Non-pigmented ciliary epithelial cell (primary cell): Measurements from ENCODE around the gene ARRB2.
"Not testable (repeated sequence)": the region's sequence is repeated elsewhere in the genome, so short reads cannot be mapped to it uniquely, and the experiment has no call there.

Experiments used
- DNase-seq: peaks from one replicate; pipeline ENCODE4 v3.0.0-alpha.2; 2010; ENCODE audit warnings: low read depth

The ARRB2 gene

DNA sequence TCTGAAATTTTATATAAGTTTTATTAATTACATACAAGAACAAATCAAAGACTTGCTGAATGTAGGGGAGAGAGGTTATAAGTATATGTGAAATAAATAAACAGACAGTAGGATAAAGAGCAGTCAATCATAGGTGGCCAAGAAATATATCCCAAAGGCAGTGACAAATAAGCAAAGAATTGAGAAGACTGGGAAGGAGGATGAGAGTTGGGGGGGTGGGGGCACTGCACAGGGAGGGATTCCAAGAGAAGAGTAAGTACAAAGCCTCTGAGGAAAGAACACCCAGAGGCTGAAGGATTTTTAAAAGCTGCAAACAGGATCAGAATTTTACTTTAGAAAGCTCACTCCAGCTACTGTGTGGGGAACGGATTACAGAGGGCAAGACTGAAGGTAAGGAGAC, 9.3 kb upstream of the ARRB2 start:
- DNase-seq, result no peak

DNA sequence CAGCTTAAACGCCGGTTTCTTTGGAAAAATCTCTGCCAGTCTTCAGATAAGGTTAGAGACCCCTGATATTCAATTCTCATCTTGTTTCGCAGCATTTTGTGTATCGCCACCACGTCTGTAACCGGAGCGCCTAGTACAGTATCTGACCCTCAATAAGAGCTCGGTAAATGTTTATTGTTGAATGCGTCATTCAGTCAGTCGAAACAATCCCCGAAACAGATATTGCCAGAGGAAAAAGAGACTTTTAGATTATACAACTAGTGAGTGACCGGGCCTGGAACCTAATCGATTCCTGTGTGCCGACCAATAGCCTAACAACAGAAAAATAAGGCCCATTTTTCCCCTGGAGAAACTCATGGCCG, 7.1 kb upstream of the ARRB2 start:
- DNase-seq, result no peak

DNA sequence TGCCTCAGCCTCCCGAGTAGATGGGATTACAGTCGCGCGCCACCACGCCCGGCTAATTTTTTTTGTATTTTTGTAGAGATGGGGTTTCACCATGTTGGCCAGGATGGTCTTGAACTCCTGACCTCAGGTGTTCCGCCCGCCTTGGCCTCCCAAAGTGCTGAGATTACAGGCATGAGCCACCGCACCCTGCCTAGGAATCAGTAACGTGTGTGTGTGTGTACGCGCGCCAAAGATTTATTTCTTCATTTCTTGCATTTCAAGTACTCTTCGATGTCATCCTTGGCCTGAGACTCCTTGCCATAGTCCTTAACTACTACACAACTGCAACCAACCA, 5.9 kb upstream of the ARRB2 start:
- not testable (repeated sequence) for DNase-seq

DNA sequence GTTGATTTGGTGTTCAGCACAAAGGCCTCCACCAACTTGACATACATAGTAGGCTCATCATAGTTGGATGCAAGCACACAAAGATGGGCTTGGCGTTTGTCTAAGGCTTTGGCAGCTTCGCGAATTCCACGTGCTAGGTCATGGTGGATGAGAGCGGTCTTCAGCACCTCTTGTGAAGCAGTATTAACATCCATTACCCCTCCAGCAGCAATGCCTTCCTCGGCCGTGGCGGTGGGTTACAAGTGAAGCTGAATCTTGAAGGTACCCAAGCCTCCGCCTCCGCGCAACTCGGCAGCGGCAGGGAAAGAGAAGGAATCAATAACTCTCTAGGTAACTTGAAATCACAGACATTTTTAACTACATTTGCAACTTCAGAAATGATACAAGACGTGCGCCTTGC, 5.4 kb upstream of the ARRB2 start:
- no peak for DNase-seq

DNA sequence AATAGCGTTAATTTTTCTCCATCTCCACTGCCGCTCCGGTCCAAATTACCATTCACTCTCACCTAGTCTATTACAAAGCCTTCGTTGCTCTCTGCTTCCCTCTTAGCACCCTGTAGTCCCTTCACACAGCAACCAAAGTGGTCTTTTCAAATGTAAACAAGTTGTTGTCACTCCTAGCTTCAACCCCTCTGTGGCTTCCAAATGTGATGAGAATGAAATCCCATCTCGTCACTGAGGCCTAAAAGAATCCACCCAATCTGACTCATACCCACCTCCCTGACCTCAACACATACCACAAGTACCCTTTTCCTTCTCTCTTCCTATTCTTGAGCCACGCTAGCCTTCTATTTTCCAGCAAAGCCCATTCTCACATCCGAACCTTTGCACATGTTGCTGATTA, 4.3 kb upstream of the ARRB2 start:
- no peak for DNase-seq

DNA sequence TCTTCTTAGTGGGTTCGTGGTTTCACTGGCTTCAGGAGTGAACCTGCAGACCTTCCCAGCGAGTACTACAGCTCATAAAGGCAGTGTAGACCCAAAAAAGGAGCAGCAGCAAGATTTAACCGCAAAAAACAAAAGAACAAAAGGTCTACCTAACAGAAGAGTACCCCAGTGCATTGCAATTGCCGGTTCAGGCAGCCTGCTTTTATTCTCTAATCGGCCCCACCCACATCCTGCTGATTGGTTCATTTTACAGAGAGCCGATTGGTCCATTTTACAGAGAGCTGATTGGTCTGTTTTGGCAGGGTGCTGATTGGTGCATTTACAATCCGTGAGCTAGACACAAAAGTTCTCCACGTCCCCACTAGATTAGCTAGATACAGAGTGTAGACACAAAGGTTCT, 2.0 kb upstream of the ARRB2 start:
- no peak for DNase-seq

DNA sequence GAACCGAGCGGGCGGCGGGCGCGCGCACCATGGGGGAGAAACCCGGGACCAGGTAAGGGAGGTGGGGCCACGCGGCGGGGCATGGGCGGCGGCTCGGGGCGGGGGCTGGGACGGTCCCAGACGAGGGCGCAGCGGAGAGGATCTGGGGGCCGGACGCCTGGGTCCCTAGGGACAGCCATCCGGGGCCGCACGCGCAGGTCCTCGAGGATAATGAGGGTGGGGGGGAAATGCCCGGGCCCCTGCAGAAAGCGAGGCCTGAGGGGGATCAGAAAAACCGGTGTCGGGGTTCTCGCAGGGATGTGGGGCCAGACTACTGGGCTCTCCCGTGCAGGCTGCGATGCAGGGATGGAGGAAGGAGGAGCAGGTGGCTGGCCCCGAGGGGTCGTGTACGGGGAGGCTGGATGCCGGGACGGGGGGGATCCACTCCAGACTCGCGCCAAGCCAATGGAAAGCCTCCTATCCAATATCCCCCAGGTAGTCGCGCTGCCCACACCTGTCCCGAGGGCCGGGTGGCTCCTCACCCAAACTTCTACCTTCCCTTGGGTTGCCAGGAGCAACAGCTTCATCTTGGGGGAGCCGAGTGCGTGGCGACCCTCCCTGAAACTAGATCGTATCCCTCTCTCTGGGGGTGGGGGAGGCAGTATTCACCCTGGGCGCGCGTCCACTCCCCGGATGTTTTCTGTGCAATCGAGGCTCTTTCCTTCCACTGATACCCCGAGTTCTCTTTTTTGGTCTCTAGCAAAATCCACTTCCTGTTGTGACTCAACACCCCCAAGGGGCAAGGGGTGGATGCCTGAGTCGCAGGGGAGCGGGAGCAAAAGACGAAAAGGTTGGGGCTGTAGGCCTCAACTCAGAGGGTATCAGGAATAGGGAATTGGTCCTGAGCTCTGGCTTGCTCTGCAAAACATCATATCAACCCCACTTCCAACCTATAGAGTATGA, 532 bp downstream of the ARRB2 start:
- no peak for DNase-seq

DNA sequence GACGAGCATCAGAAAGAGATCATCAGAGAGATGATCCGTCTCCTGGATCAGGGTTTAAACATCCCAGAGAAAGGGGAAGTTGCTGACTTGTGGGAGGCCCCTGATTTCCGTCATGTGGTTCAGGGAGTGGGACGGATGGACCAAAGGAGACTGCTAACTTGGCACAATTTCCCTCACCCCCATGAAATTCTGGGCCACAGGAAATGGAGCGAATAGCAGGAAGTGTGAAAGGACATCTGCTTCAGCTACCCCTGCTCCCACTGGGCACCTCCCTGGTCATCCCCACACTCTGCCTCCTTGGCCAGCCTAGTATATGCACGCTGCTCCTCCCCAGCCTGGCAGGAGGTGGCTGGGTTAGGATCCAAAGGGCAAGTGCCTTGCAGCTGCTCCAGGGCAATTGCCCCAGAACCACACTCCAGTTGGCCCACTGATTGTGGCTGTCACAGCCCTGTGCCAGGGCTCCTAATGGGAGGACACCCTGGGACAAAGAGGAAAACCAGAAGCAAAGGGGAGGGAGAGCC, 1.3 kb downstream of the ARRB2 start:
- no peak for DNase-seq

DNA sequence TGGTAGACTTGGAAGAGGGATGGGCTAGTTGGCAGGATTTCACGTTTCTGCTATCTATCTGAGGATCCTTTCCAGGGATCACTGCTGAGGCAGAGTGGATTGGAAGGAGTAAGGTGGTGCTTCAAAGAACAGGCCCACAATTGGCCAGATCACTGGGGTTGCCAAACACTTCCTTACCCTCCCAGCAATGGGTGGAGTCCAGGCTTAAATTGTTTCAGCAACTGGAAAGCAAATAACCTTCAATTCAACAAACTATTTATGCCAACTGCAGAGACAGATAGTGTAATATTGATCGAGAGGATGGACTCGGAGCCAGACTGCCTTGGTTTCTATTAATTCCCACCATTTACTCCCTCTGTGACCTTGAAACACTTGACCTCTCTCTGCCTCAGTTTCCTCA, 2.1 kb downstream of the ARRB2 start:
- DNase-seq, result no peak

DNA sequence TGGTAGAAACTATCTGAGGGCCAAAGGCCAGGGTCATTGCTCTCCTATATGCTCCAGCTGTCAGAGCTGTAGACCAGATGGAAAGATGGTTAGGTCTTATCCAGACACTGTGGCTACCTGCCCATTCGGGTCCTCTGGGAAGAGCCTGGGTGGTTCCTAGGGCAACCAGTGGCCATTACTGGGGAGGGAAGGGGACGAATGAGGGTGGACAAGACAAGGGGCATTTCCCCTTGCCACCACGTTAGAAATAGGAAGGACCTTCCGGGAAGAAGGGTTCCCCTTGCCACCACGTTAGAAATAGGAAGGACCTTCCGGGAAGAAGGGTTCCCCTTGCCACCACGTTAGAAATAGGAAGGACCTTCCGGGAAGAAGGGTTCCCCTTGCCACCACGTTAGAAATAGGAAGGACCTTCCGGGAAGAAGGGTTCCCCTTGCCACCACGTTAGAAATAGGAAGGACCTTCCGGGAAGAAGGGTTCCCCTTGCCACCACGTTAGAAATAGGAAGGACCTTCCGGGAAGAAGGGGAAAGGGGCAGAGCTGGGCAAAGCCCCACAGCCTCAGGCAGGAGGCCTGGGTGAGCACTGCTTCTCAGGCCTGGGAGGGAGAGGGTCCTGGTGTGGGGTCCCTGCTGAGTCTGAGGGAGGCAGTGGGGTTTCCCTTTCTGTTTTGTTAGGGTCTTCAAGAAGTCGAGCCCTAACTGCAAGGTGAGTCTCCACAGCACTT, 4.1 kb downstream of the ARRB2 start:
- DNase-seq, result not testable (repeated sequence)

DNA sequence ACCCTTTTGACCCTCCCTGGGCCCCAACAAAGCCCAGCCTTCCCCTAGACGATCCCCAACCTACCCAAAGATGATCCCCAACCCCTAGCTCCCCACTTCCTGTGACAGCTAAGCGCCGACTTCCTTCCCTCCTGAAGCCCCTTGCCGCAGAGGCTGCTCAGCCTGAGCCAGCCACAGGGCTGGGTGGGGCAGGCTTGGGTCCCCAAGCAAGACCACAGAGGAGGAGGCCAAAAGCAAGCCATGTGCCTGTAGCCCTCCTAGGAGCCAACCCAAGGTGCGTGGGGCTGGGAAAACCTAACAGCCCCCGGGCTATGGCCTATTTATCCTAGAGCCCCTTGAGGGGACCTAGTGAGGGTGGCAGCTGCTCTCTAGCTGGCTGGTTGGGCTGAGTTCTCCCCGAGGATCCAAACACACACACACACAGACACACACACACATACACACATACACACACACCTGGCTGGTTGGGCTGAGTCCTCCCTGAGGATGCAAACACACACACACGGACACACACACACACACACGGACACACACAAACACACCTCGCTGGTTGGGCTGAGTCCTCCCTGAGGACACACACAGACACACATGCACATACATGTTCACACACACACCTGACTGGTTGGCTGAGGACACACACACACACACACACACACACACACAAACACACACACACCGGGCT, 4.8 kb downstream of the ARRB2 start:
- no peak for DNase-seq

DNA sequence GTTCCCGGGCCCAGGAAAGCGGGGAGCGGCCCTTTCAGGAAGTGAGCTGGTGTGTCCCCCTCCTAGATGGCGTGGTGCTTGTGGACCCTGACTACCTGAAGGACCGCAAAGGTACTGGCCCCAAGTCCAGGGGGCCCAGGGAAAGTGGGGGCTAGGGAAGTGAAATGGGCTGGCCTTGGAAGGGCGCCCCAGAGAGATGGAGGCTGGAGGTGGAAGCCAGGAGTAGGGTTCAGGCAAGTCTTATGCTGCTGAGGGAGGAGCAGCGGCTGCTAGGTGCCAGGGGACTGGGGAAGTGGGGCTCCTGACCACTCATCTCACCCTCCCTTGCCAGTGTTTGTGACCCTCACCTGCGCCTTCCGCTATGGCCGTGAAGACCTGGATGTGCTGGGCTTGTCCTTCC, 5.6 kb downstream of the ARRB2 start:
- DNase-seq, result no peak

DNA sequence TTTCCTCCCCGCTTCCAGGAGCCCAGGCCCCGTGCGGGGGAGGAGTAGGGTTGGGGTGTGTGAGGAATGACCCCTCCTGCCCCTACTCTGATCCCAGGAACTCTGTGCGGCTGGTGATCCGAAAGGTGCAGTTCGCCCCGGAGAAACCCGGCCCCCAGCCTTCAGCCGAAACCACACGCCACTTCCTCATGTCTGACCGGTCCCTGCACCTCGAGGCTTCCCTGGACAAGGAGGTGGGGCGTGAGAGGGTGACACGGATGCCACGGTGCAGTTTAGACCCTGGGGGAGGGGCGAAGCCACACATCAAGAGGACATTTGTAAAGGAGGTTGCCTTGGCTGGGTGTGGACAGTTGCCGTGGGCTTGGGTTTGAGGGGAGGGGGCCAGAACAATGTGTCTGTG, 7.4 kb downstream of the ARRB2 start:
- no peak for DNase-seq

DNA sequence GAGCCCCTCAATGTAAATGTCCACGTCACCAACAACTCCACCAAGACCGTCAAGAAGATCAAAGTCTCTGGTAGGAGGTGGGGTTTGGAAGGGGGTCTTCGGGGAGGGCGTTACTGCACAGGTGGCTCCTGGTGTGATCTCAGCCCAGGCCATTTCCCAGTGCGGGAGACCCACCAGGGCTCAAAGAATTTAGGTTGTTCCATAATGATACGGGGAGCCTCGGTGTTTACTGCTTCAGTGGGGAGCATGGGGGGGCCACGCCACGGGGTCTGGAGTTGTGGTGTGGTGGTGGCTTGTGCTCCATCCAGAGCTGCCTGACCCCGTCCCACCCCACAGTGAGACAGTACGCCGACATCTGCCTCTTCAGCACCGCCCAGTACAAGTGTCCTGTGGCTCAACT, 7.8 kb downstream of the ARRB2 start:
- DNase-seq, result no peak

DNA sequence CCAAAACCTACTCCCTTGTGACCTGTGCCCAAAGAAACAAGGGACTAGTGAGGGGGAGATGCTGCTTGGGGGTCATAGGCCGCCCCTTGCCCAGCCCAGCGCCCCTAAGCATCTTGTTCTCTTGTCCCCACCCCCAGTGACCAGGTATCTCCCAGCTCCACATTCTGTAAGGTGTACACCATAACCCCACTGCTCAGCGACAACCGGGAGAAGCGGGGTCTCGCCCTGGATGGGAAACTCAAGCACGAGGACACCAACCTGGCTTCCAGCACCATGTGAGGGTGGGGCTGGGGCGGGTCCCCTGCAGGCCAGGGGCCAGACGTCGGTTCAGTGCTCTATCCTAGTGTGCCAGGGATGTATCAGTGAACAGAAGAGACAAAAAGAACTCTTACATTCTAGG, 8.7 kb downstream of the ARRB2 start:
- DNase-seq, result no peak

DNA sequence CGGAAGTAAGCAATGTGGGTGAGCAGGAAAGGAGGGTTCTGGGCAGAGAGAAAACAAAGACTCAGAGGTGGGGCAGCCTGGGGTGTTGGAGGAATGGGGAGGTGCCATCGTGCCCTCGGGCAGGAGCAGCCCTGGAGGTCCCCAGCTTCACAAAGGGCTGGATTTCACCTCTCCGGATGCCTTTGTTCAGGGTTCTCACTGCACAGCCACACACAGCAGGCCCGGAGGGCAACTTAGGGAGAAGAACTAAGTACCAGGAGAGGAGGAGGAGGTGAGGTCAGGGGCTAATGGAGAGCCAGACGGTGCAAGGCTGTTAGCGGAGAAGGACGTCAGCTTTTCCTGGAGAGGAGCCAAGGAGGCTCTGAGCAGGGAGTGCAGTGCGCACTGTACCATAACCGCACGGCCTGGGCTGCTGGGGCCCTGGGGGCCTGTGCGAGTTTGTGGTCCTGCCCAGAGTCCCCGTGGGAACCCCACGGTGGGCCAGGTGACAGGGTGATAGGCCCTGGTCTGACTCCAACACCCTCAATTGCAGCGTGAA, 9.3 kb downstream of the ARRB2 start:
- no peak for DNase-seq

DNA sequence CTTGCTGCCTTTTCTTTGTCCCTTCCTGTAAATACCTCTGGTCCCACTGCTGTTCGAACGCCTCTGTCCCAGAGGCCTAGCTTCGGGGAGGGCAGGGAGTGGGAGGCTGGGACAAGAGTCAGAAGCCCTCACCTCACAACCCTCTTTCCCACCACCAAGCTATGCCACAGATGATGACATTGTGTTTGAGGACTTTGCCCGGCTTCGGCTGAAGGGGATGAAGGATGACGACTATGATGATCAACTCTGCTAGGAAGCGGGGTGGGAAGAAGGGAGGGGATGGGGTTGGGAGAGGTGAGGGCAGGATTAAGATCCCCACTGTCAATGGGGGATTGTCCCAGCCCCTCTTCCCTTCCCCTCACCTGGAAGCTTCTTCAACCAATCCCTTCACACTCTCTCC, 10.4 kb downstream of the ARRB2 start:
- no peak for DNase-seq

DNA sequence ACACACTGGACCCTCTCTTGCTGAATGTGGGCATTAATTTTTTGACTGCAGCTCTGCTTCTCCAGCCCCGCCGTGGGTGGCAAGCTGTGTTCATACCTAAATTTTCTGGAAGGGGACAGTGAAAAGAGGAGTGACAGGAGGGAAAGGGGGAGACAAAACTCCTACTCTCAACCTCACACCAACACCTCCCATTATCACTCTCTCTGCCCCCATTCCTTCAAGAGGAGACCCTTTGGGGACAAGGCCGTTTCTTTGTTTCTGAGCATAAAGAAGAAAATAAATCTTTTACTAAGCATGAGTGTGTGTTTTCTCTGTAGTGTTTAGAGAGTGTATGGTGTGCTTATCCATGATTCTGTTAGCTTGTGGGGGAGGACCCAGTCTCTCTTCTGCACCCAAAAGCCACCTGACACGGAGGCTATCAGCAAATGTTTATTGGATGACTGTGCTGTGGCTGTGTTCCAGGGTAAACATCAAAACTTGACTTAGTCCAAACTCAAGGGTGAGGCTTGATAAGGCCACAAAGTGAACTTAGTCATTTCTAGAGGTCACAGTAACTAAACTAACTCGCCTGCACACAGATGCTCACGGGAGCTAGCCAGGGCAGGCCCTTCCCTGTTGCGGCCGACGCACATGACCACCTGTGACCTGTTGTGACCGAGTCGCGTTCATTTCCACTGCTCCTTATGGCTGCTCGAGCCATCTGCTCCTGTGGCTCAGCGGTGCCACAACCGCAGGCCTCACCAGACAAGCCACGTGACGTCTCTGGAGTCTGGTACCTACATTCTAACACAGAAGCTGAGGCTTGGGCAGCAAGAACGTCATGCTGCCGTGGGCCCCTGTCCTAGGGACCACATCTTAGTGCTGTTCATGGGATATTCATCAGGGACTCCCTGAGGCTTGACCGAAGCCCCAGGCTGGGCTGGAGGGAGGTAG, 11.0 kb downstream of the ARRB2 start:
- DNase-seq, result no peak

DNA sequence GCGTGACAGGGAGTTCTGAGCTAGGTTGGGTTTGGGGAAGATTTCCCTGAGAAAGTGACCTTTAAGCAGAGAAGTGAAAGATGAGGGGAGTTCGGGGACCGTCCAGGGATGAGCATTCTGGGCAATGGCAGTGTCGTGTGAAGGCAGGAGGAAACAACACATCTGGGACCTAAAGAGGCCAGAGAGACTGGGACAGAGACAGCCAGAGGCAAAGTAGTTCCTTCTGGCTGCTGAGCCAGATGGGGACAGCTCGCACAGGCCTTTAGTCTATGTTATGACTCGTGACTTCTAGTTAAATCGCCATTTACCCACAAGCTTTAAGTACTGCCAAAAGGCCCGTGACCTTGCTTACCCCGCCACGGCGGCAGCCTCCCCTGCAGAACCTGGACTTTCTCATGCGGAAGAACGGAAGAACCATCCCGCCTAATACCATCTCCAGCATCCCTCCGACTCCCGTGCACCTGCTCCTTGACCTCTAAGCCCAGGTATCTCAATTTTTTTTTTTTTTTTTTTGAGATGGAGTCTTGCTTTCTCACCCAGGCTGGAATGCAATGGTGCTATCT, 12.3 kb downstream of the ARRB2 start:
- no peak for DNase-seq

DNA sequence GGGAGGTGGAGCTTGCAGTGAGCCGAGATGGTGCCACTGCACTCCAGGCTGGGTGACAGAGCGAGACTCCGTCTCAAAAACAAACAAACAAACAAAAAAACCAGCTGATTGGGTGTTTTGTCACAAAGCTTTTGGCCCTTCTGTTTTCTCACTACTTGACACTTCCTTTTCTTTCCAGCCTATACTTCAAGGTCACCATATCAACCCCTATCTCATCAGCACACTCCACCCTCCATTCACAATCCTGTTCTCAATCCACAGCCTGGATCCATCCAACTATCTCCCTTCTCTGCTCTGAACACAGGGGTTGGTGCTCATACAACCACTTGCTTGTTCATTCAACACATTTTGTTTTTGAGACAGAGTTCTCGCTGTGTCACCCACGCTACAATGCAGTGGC, 14.2 kb downstream of the ARRB2 start:
- no peak for DNase-seq

DNA sequence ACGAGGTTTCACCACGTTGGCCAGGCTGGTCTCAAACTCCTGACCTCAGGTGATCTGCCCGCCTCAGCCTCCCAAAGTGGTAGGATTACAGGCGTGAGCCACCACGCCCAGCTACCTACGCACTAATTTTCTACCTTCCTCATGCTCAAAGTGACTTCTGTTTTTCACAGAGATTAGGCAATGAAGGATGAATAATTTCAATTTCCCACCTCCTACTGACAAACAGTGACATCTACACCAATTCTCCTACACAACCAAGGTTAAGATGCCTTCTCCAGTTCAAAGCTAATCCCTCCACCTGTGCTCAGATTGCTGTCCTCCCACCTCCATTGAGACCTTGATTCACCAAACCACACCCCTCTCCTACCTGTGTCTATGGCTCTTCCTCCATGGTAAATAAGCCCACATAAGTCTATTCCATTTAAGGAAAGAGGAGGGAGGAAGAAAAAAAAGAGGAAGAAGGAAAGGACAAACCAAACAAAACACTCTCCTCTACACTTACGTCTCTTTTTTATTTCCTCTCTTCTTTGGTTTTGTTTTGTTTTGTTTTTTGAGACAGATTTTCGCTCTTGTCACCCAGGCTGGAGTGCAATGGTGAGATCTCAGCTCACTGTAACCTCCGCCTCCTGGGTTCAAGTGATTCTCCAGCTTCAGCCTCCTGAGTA, 15.3 kb downstream of the ARRB2 start:
- no peak for DNase-seq
